ENCODE results near the gene FARP2. TPM values are rescaled to one million over a fixed set of nuclear protein-coding genes. Genes with fewer than 3 reads are reported as not detected.

Gene FARP2
- 11.9 TPM for polyA plus RNA-seq (2013, experiment 1 of 2)
- polyA plus RNA-seq (2013, experiment 2 of 2), result 11.2 TPM

GRCh38 chr2:241355983-241356870 is at the start of gene FARP2:
TSS of gene FARP2 (plus strand) at chr2:241356285. CDS start at chr2:241373108, 16,823 bp downstream.
- Histone ChIP-seq H3K27me3 (ENCODE audit: control insufficient read depth in 3 of 3, insufficient read depth in 3 of 3, low read depth in 1 of 3, low read length in 3 of 3) (no peaks in the 10 kb centered on the region), H3K23ac (ENCODE audit: low read depth, low read length, poor library complexity) (peak within 1 kb of the TSS; percentile 92), H2AK5ac (ENCODE audit: low read depth, low read length) (no peak within 1 kb of the TSS), H3K79me1 (ENCODE audit: low read depth, low read length) (peaks cover 2% of the 10 kb centered on the region), H3K4ac (ENCODE audit: low read length) (no peak within 1 kb of the TSS), H2BK5ac (ENCODE audit: low read length) (peak within 1 kb of the TSS; percentile 58), H2BK15ac (ENCODE audit: low read length) (no peak within 1 kb of the TSS), H3K4me1 (ENCODE audit: control insufficient read depth in 2 of 2, insufficient read depth in 1 of 2, low read depth in 1 of 2, low read length in 2 of 2) (peaks cover 3 to 10% of the 10 kb centered on the region in 2 donors), H3K18ac (ENCODE audit: low read length) (peak within 1 kb of the TSS; percentile 95), H2BK120ac (ENCODE audit: low read depth, low read length) (no peak within 1 kb of the TSS), H2AFZ (ENCODE audit: low read length) (peak within 1 kb of the TSS; percentile 90), H3K9me3 (replicated peaks in 1 of 2; ENCODE audit: control insufficient read depth in 2 of 2, insufficient read depth in 1 of 2, low read depth in 1 of 2, low read length in 2 of 2) (no peaks in the 10 kb centered on the region), H3K36me3 (replicated peaks in 1 of 2; ENCODE audit: control insufficient read depth in 2 of 2, insufficient read depth in 2 of 2, low read length in 2 of 2) (peaks cover 15 to 40% of the 10 kb centered on the region in 2 donors), H4K8ac (ENCODE audit: low read depth, low read length) (no peak within 1 kb of the TSS), H3K4me3 (ENCODE audit: low read length in 2 of 2) (peak within 1 kb of the TSS; percentile 68 to 90), H3K9ac (ENCODE audit: low read depth, low read length, poor library complexity) (peak within 1 kb of the TSS; percentile 92), H3K14ac (ENCODE audit: low read length) (peak within 1 kb of the TSS; percentile 77), H3K27ac (replicated peaks; ENCODE audit: low read length) (peak within 1 kb of the TSS; percentile 70), H4K91ac (ENCODE audit: low read depth, low read length, poor library complexity) (no peak within 1 kb of the TSS), H3K4me2 (ENCODE audit: insufficient read depth, low read length, poor library complexity, severe bottlenecking) (peak within 1 kb of the TSS; percentile 89), H2BK12ac (ENCODE audit: low read length) (no peak within 1 kb of the TSS)
- DNase-seq (ENCODE audit: low spot score), result peak; percentile 99
- WGBS, 2 donors (ENCODE audit: extremely low coverage in 2 of 2, insufficient read length in 2 of 2, insufficient replicate concordance in 1 of 2), result no CpG with 5 or more reads among the region's 101 CpGs

GRCh38 chr2:241307055-241307454 is 49.0 kb upstream of the FARP2 start:
- Histone ChIP-seq H3K9ac (ENCODE audit: low read depth, low read length, poor library complexity) (no peak overlapping the region), H3K9me3 (replicated peaks in 1 of 2; ENCODE audit: control insufficient read depth in 2 of 2, insufficient read depth in 1 of 2, low read depth in 1 of 2, low read length in 2 of 2) (no peaks in the 10 kb centered on the region), H3K23ac (ENCODE audit: low read depth, low read length, poor library complexity) (no peak overlapping the region), H2BK15ac (ENCODE audit: low read length) (no peak overlapping the region), H3K4me2 (ENCODE audit: insufficient read depth, low read length, poor library complexity, severe bottlenecking) (no peak overlapping the region), H2AFZ (ENCODE audit: low read length) (no peak overlapping the region), H2BK12ac (ENCODE audit: low read length) (no peak overlapping the region), H2BK5ac (ENCODE audit: low read length) (no peak overlapping the region), H2AK5ac (ENCODE audit: low read depth, low read length) (no peak overlapping the region), H4K91ac (ENCODE audit: low read depth, low read length, poor library complexity) (no peak overlapping the region), H3K14ac (ENCODE audit: low read length) (no peak overlapping the region), H4K8ac (ENCODE audit: low read depth, low read length) (no peak overlapping the region), H3K18ac (ENCODE audit: low read length) (no peak overlapping the region), H3K36me3 (replicated peaks in 1 of 2; ENCODE audit: control insufficient read depth in 2 of 2, insufficient read depth in 2 of 2, low read length in 2 of 2) (peaks cover 0 to 18% of the 10 kb centered on the region in 2 donors), H2BK120ac (ENCODE audit: low read depth, low read length) (no peak overlapping the region), H3K79me1 (ENCODE audit: low read depth, low read length) (peaks cover 14% of the 10 kb centered on the region), H3K4me3 (ENCODE audit: low read length in 2 of 2) (no peak overlapping the region), H3K4ac (ENCODE audit: low read length) (no peak overlapping the region), H3K27ac (replicated peaks; ENCODE audit: low read length) (no peak overlapping the region), H3K27me3 (ENCODE audit: control insufficient read depth in 3 of 3, insufficient read depth in 3 of 3, low read depth in 1 of 3, low read length in 3 of 3) (no peaks in the 10 kb centered on the region), H3K4me1 (ENCODE audit: control insufficient read depth in 2 of 2, insufficient read depth in 1 of 2, low read depth in 1 of 2, low read length in 2 of 2) (no peaks in the 10 kb centered on the region)
- no peak for DNase-seq (ENCODE audit: low spot score)
- WGBS, 2 donors (ENCODE audit: extremely low coverage in 2 of 2, insufficient read length in 2 of 2, insufficient replicate concordance in 1 of 2), result no CpG with 5 or more reads among the region's 6 CpGs

GRCh38 chr2:241308267-241308666 is 47.8 kb upstream of the FARP2 start:
- H3K27me3 ChIP-seq (ENCODE audit: control insufficient read depth in 3 of 3, insufficient read depth in 3 of 3, low read depth in 1 of 3, low read length in 3 of 3), result no peaks in the 10 kb centered on the region
- no peak overlapping the region for H2BK120ac ChIP-seq (ENCODE audit: low read depth, low read length)
- H3K9me3 ChIP-seq (replicated peaks in 1 of 2; ENCODE audit: control insufficient read depth in 2 of 2, insufficient read depth in 1 of 2, low read depth in 1 of 2, low read length in 2 of 2), result no peaks in the 10 kb centered on the region
- H2BK5ac ChIP-seq (ENCODE audit: low read length), result no peak overlapping the region
- peaks cover 0 to 18% of the 10 kb centered on the region in 2 donors for H3K36me3 ChIP-seq (replicated peaks in 1 of 2; ENCODE audit: control insufficient read depth in 2 of 2, insufficient read depth in 2 of 2, low read length in 2 of 2)
- H3K4me2 ChIP-seq (ENCODE audit: insufficient read depth, low read length, poor library complexity, severe bottlenecking), result no peak overlapping the region
- H2AFZ ChIP-seq (ENCODE audit: low read length), result no peak overlapping the region
- no CpG with 5 or more reads among the region's 5 CpGs for WGBS, 2 donors (ENCODE audit: extremely low coverage in 2 of 2, insufficient read length in 2 of 2, insufficient replicate concordance in 1 of 2)
- no peak overlapping the region for H2BK15ac ChIP-seq (ENCODE audit: low read length)
- DNase-seq (ENCODE audit: low spot score), result no peak
- H3K79me1 ChIP-seq (ENCODE audit: low read depth, low read length), result peaks cover 14% of the 10 kb centered on the region
- no peak overlapping the region for H3K27ac ChIP-seq (replicated peaks; ENCODE audit: low read length)
- no peak overlapping the region for H3K9ac ChIP-seq (ENCODE audit: low read depth, low read length, poor library complexity)
- H3K14ac ChIP-seq (ENCODE audit: low read length), result no peak overlapping the region
- no peaks in the 10 kb centered on the region for H3K4me1 ChIP-seq (ENCODE audit: control insufficient read depth in 2 of 2, insufficient read depth in 1 of 2, low read depth in 1 of 2, low read length in 2 of 2)
- H2BK12ac ChIP-seq (ENCODE audit: low read length), result no peak overlapping the region
- no peak overlapping the region for H4K91ac ChIP-seq (ENCODE audit: low read depth, low read length, poor library complexity)
- no peak overlapping the region for H3K23ac ChIP-seq (ENCODE audit: low read depth, low read length, poor library complexity)
- no peak overlapping the region for H3K4me3 ChIP-seq (ENCODE audit: low read length in 2 of 2)
- H2AK5ac ChIP-seq (ENCODE audit: low read depth, low read length), result no peak overlapping the region
- no peak overlapping the region for H3K4ac ChIP-seq (ENCODE audit: low read length)
- H4K8ac ChIP-seq (ENCODE audit: low read depth, low read length), result no peak overlapping the region
- no peak overlapping the region for H3K18ac ChIP-seq (ENCODE audit: low read length)

- no peak for DNase-seq (ENCODE audit: low spot score)
- H3K27ac ChIP-seq (replicated peaks; ENCODE audit: low read length), result no peak overlapping the region
- no peak overlapping the region for H3K18ac ChIP-seq (ENCODE audit: low read length)
- H2BK15ac ChIP-seq (ENCODE audit: low read length), result no peak overlapping the region
- H3K4me3 ChIP-seq (ENCODE audit: low read length in 2 of 2), result no peak overlapping the region
- no peak overlapping the region for H2BK5ac ChIP-seq (ENCODE audit: low read length)
- no peak overlapping the region for H3K4me2 ChIP-seq (ENCODE audit: insufficient read depth, low read length, poor library complexity, severe bottlenecking)
- peaks cover 0 to 18% of the 10 kb centered on the region in 2 donors for H3K36me3 ChIP-seq (replicated peaks in 1 of 2; ENCODE audit: control insufficient read depth in 2 of 2, insufficient read depth in 2 of 2, low read length in 2 of 2)
- peaks cover 0 to under 1% of the 10 kb centered on the region in 2 donors for H3K4me1 ChIP-seq (ENCODE audit: control insufficient read depth in 2 of 2, insufficient read depth in 1 of 2, low read depth in 1 of 2, low read length in 2 of 2)
- H3K27me3 ChIP-seq (ENCODE audit: control insufficient read depth in 3 of 3, insufficient read depth in 3 of 3, low read depth in 1 of 3, low read length in 3 of 3), result no peaks in the 10 kb centered on the region
- peaks cover 11% of the 10 kb centered on the region for H3K79me1 ChIP-seq (ENCODE audit: low read depth, low read length)
- H2AFZ ChIP-seq (ENCODE audit: low read length), result no peak overlapping the region
- no peak overlapping the region for H3K4ac ChIP-seq (ENCODE audit: low read length)
- H3K14ac ChIP-seq (ENCODE audit: low read length), result no peak overlapping the region
- WGBS, 2 donors (ENCODE audit: extremely low coverage in 2 of 2, insufficient read length in 2 of 2, insufficient replicate concordance in 1 of 2), result no CpG with 5 or more reads among the region's 18 CpGs
- H3K23ac ChIP-seq (ENCODE audit: low read depth, low read length, poor library complexity), result no peak overlapping the region
- H2AK5ac ChIP-seq (ENCODE audit: low read depth, low read length), result no peak overlapping the region
- no peak overlapping the region for H4K91ac ChIP-seq (ENCODE audit: low read depth, low read length, poor library complexity)
- no peaks in the 10 kb centered on the region for H3K9me3 ChIP-seq (replicated peaks in 1 of 2; ENCODE audit: control insufficient read depth in 2 of 2, insufficient read depth in 1 of 2, low read depth in 1 of 2, low read length in 2 of 2)
- peak overlapping the region; percentile 24 for H3K9ac ChIP-seq (ENCODE audit: low read depth, low read length, poor library complexity)
- no peak overlapping the region for H2BK120ac ChIP-seq (ENCODE audit: low read depth, low read length)
- H2BK12ac ChIP-seq (ENCODE audit: low read length), result no peak overlapping the region
- no peak overlapping the region for H4K8ac ChIP-seq (ENCODE audit: low read depth, low read length)
Measured at GRCh38 chr2:241308832-241309500, 47.1 kb upstream of the FARP2 start.
